Stimulated activated CD8-positive, alpha-beta memory T cell treated with anti-CD3 and anti-CD28 coated beads, Interleukin-12 subunit alpha, Interleukin-12 subunit beta, amount 100 ng/mL, for 1 hour (primary cell): Measurements from ENCODE around the gene MPPED1.

Experiments
- DNase-seq: peaks from one replicate; pipeline ENCODE4 v3.0.0-alpha.2; 2020; ENCODE audit warnings: low read depth

The MPPED1 gene

DNA sequence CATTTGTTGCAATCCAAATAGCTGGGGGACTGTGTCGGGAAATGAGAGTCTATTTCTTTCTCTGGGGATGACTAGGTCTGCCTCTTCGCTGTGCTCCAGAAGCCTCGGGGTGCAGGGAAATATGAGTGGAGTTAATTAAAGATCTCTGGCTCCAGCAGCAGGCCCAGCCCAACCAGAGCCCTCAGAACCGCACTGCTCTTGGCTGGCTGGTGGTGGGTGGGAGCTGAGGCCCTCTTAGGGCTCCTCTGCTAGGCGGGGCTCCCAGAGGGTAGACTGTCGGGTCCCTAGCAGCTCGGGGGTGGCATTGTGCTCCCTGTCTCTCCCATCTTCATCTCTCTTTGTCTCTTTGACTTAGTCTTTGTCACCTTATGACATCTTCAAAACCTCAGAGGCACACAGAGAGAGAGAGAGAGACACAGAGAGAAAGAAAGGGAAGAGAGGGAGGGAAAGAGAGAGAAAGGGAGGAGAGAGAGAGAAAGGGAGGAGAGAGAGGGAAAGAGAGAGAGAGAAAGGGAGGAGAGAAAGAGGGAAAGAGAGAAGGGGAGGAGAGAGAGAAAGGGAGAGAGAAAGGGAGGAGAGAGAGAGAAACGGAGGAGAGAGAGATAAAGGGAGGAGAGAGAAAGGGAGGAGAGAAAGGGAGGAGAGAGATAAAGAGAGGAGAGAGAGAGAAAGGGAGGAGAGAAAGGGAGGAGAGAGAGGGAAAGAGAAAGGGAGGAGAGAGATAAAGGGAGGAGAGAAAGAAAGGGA is 20.2 kb downstream of the MPPED1 start:
- DNase-seq: no peak

- DNase-seq: no peak
These were observed 21.1 kb downstream of the MPPED1 start for GRCh38 chr22:43432883-43433415.

GRCh38 chr22:43433451-43434274 is 21.8 kb downstream of the MPPED1 start:
- no peak for DNase-seq

DNA sequence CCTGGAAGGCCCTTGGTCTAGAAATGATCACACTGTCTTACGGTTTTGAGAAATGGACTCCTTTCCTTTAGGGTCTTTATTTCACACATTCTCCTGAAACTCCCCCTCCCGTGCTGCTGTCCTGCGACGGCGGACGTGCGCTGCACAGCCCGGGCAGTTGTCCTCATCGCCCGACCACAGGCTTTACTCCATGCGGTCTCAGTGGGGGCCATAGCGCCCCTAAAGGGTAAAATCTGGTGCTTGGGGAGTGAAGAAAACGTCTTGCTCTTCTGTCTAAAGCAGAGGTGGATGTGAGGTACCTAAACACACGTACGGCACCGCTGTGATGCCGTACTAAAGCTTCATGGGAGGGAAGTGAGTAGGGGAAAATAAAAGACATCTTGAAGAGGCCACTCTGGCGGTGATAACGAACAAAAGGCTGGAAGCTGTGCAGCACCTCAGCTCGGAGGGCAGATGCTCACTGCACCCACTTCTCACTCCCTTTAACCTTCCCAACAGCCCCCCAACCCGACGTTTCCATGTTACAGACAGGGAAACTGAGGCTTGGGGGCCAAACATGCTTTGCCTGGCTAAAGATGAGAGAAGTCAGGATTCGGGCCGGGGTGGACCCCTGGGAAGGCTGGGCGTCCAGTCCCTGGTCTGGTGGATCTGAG is 22.6 kb downstream of the MPPED1 start:
- no peak for DNase-seq

- no peak for DNase-seq
These were observed 23.1 kb downstream of the MPPED1 start for GRCh38 chr22:43434928-43435311.

GRCh38 chr22:43435851-43436811 is 24.3 kb downstream of the MPPED1 start:
- DNase-seq: no peak

GRCh38 chr22:43436868-43437267 is 25.1 kb downstream of the MPPED1 start:
- DNase-seq: no peak

DNA sequence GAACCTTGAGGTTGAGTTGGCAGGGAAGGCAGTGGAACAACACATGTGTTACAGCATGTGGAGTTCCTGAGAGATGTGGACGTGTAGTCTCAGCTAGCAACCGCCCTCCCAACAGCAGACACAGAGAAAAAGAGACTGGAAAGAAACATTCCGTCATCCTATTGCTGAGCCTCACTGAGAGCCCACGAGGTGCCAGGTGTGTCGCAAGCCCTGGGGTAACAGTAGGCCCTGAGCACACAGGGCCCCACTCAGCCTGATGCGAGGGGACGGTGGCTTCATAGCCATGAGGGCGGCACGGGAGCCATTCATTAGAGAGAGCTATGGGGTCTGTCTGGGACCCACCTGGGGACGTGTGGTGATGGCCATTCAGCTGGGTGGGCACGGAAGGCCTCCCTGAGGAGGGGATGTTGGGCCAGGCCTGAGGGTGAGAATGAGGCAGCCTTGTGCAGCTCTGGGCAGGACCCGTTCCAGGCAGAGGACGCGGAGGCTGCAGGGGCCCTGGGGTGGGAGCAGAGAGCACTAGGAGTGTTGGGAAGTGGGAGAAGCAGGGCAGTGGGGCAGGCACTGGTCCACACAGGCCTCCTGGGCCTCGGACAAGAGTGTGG is 26.2 kb downstream of the MPPED1 start:
- DNase-seq: no peak

DNA sequence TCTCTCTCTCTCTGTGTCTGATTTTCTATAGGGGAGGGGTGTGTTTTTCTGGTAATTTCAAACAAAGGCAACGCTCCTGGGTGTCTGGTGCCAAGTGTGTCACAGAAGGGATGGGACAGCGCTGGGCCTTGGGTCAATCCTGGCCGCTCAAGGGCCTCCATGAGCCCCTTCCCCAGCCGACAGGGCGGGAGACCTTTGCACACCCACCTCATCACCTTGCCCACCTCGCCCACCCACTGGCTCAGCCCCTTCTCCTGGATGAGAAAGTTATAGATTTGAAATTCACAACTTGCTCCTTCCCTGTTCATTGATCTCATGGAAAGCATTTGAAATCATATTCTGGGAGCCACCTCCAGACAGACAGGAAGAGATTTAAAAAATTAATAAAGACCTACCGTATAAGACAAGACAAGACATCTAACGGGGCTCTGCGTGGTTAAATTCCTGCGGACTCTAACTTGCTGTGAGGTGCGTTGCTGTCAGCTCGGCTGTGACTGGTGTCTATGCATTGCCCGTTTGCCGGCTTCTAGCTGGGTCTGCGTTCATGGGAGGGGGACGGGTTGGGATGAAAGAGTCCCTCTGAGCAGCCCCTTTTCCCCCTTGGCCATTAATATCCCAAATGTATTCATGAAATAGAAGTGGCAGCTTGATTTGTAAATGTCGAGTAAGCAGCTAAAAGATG is 27.0 kb downstream of the MPPED1 start:
- no peak for DNase-seq

DNA sequence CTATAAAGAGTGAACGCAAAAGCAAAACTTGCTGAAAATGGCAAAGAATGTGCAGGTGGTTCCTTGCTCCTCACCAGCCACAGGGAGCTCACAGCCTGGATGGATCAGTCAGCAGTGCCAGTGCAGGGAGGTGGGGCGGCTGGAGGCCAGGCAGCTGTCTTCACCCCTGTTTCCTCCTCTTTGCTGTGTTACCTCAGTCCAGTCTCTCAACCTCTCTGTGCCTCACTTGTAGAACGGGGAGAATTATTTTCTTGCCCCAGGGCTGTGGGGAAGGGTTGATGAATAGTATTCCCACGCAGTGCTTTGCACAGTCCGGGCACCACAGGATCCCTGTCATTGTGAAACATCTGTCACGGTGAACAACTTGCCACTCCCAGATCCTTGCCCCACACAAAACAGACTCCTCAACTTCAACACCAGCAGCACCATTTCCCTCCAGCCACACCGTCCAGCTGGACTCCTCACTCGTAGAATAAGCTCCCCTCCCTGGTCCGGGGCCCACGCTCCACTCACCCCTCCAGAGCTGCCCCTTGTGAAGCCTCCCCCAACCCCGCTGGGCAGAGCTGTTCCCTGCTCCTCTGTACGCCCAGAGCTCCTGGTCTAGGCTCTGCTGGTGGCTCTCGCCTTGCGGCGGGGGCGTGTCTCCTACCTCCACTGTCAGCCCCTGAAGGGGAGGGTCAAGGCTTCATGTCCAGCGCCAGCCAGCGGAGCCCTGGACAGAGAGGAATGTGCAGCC is 27.7 kb downstream of the MPPED1 start:
- no peak for DNase-seq

DNA sequence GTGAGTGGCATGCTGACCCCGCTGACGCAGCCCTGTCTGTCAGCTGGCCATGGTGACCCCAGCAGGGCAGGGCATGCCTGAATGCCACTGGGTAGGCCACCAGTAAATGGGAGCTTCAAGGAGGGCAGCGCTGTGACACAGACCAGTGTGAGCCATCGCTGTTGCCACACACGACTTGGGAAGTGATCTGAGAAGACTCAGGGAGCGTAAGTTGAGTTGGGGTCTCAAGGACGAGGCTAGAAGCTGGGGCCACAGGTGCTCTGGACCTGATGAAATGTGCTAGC is 28.2 kb downstream of the MPPED1 start:
- no peak for DNase-seq

DNA sequence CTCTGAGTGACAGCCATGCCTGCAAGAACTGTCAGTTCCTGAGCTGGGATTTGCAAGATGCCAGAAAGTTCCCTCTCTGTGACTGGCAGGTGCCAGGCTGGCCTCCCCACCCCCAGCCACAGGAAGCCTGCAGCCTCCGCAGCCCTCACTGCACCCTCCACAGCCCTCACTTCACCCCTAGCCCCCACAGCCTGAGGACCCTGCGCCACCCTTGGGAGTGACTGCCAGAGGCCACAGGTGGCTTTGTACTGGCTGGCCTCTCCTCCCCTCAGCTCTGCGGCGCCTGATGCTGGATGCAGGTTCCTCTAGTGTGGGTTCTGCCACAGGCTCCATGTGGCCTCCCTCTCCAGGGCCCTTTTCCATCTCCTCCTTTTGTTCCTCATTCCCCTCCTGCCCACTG is 28.7 kb downstream of the MPPED1 start:
- no peak for DNase-seq

DNA sequence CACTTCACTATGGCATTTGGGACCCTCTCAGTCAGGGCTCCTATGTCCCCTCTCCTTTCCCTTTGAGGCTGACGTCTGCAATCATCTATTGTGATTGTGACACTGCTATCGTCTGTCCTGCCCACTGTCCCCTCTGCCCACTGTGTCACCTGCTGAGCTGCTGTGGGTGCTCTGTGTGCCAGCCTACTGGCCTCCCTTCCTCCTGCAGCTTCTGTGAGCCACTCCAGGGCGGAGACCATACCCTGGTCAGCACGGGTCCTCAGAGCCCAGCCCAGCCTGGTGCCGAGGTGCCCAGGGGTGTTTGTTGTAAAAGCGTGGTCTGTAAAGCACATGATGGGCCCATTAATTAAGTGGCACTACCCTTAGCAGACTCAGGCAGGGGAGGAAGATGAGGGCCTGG is 29.4 kb downstream of the MPPED1 start:
- no peak for DNase-seq

GRCh38 chr22:43441751-43442150 is 29.9 kb downstream of the MPPED1 start:
- DNase-seq: no peak

GRCh38 chr22:43442386-43443151 is 30.8 kb downstream of the MPPED1 start:
- DNase-seq: no peak

GRCh38 chr22:43443152-43443471 is 31.3 kb downstream of the MPPED1 start:
- no peak for DNase-seq

DNA sequence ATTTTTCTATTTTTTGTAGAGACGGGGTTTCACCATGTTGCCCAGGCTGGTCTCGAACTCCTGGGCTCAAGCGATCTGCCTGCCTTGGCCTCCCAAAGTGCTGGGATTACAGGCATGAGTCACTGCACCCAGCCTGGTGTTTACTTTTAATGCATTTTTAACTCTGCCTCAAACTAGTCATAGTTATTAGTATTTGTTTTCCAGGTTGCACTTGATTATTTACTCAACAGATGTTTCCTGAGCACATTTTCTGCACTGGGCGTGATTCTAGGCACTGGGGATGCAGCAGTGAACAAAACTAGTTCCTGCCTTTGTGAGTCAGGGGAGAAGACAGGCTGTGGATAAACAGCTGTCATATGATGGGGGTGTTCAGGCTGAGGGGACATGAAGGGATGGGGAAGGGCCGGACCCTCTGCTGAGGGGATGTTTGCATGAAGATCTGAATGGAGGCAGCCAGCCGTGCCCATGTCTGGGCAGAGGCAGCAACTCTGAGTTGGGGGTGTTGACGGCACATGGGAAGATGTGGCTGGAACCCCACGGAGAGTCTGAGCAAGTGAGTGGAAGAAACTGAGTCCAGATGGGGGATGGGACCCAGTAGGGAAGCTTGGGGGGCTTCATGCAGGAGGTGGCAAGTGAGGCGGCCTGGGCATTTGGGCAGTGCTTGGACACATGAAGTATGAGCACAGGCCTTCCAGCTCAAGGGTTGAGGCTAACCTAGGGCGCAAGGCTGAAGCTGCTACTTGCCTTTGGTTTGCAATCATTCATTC is 34.4 kb downstream of the MPPED1 start:
- no peak for DNase-seq

GRCh38 chr22:43446916-43447315 is 35.1 kb downstream of the MPPED1 start:
- DNase-seq: no peak

GRCh38 chr22:43447380-43447779 is 35.6 kb downstream of the MPPED1 start:
- no peak for DNase-seq
